ENCODE data around the gene ZBTB9.

GRCh38 chr6:33428966-33429749 is 25.2 kb upstream of the ZBTB9 start:
- TF ChIP-seq CTCF (IDR thresholded peaks at IDR 0.05), result no peak
- no peak for TF ChIP-seq POLR2AphosphoS5 (IDR thresholded peaks at IDR 0.05)
- no peak for TF ChIP-seq POLR2A (IDR thresholded peaks at IDR 0.05)
- TF ChIP-seq EP300 (IDR thresholded peaks at IDR 0.05), result no peak
